ENCODE measurements around the gene REPS1.

The REPS1 gene

GRCh38 chr6:138856654-138857053, 131.4 kb downstream of the REPS1 start:
- Histone ChIP-seq H3F3A (ENCODE audit: control insufficient read depth, insufficient read depth) (no peaks in the 10 kb centered on the region), H3K27me3 (ENCODE audit: control insufficient read depth, low read length) (peaks cover 6% of the 10 kb centered on the region; the same call in 1 of the 2 replicates)
- TF ChIP-seq CTCF (IDR thresholded peaks at IDR 0.05; ENCODE audit: low read depth, low read length, poor library complexity, severe bottlenecking) = no peak
- TF ChIP-seq EZH2phosphoT487 (IDR thresholded peaks at IDR 0.05; ENCODE audit: borderline replicate concordance, low read length) = no peak

More at GRCh38 chr6:138856654-138857053, 131.4 kb downstream of the REPS1 start:
- no peak overlapping the region for H3K27ac ChIP-seq (ENCODE audit: low read depth, low read length)
- no peaks in the 10 kb centered on the region for H3K9me3 ChIP-seq (ENCODE audit: control insufficient read depth, insufficient read depth, low read length)
- H3K4me2 ChIP-seq (ENCODE audit: low read length) = no peak overlapping the region
- no peaks in the 10 kb centered on the region for H3K9me2 ChIP-seq (replicated peaks; ENCODE audit: control insufficient read depth, low read length)
- no peaks in the 10 kb centered on the region for H3K4me1 ChIP-seq (ENCODE audit: control insufficient read depth, low read length)
- no peak overlapping the region for H3K4me3 ChIP-seq (ENCODE audit: low read length)
- no peaks in the 10 kb centered on the region for H3K79me2 ChIP-seq (ENCODE audit: control insufficient read depth, low read length)
- H3K36me3 ChIP-seq (ENCODE audit: control insufficient read depth, low read length) = no peaks in the 10 kb centered on the region
- no peaks in the 10 kb centered on the region for H4K20me1 ChIP-seq (ENCODE audit: control insufficient read depth, insufficient read depth, low read depth, low read length)

All from DOHH2 (cell line).